NCI-H2196 (cell line): ENCODE data around the gene ANO2.

ENCODE experiments used
- DNase-seq: peaks from one replicate; lab custom pipeline; 2025; ENCODE audit not compliant: unreplicated experiment; lab: John Stamatoyannopoulos, UW

The ANO2 gene

GRCh38 chr12:5736016-5736415 lies 209.0 kb downstream of the ANO2 start:
- no peak for DNase-seq

GRCh38 chr12:5733916-5734315 lies 211.1 kb downstream of the ANO2 start:
- no peak for DNase-seq

GRCh38 chr12:5733136-5733755 lies 211.8 kb downstream of the ANO2 start:
- DNase-seq: no peak

DNA sequence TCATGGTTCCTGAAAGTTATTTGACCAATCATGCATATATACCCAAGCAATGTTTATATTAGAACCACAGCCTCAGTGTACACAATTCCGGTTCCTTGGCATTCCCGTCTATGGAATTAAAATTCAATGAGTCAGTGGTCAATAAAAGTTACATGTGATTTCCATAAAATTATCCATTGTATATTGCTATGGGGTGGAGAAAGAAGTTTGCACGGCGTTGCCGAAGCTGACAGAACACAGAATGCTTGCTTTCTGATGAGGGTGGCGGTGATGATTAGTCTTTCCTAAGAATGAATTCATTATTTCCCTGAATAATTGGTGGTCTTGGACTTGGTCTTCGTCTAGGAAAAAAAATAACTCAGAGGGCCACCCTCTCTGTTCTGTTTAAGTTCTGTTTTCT lies 214.1 kb downstream of the ANO2 start:
- no peak for DNase-seq

GRCh38 chr12:5723711-5724252 lies 221.3 kb downstream of the ANO2 start:
- DNase-seq: no peak

GRCh38 chr12:5723071-5723470 lies 222.0 kb downstream of the ANO2 start:
- no peak for DNase-seq

- DNase-seq: no peak
Observed at GRCh38 chr12:5720381-5721005, 224.6 kb downstream of the ANO2 start.

DNA sequence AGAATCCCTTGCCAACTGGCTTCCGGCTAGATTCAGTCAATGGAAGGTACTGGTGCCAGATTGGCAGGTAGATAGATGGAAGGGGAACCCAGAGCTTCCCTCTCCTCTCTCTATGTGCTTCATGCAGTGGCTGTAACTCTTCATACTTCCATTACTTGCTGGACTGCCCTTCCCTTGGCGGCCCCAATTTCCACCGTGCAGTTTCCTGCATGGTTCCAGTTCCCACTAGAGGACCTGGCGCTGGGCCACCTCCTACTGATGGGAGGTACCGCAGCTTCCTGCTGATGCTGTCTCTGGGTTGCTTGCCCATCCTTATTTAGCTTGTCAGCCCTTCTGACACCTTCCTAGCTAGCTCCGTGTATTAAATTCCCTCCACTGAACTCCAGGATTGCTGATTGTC lies 226.4 kb downstream of the ANO2 start:
- no peak for DNase-seq

GRCh38 chr12:5718073-5718472 lies 227.0 kb downstream of the ANO2 start:
- DNase-seq: no peak

DNA sequence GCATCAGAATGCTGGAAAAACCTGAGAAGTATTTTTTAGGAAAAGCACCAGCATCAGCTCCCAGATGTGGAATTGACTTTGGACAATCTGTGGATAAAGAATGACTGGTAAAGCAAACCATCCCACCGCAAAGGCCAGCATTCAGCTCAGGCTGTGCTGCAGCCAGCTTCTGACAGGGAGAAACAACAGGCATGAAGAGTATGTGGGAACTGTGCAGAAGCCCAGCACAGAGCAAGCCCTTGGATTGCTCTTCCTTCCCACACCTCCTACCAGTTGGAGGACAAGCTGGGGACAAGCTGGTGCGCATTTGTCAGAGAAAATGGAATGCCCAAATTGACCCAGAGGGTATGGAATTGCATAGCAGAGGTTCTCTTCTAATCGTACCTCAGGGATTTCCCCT lies 228.1 kb downstream of the ANO2 start:
- DNase-seq: no peak

DNA sequence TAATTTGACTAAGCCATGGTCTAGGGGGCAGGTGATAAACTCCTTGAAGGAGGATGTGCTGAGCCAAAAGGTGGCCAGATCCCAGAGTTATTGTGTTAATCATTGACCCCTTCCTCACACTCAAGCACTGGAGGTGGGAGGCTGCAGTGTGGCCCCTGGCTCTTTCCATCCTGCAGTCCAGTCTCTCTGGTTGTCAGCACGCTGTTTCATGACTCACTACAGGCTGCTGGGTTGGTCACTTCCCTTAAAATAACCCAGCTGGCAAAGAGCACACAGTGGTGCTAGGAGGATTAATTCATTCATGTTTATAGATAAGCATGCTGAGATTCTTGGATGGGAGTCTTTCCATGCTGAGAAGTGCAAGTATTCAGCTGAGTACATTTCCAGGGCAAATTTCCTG lies 228.9 kb downstream of the ANO2 start:
- DNase-seq: no peak

DNA sequence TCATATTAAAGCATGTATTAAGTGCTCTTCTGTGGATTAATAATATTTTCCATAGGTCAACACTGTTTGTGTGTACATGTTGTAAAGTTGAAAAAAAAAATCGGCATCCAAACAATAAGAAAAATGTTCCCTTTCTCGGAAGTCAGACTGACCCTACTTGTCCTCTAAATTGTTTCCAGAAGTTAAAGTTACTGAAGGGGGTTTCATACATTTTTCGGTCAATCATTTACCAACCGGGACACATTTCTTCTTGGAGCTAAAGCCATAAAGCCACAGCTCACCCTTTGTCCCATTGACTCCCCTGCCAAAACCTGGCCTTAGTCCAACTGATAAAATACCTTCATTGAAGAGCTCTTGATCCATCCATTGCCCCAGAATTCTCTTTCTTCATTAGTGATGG lies 230.0 kb downstream of the ANO2 start:
- no peak for DNase-seq

- no peak for DNase-seq
Observed at GRCh38 chr12:5713599-5714081, 231.4 kb downstream of the ANO2 start.

DNA sequence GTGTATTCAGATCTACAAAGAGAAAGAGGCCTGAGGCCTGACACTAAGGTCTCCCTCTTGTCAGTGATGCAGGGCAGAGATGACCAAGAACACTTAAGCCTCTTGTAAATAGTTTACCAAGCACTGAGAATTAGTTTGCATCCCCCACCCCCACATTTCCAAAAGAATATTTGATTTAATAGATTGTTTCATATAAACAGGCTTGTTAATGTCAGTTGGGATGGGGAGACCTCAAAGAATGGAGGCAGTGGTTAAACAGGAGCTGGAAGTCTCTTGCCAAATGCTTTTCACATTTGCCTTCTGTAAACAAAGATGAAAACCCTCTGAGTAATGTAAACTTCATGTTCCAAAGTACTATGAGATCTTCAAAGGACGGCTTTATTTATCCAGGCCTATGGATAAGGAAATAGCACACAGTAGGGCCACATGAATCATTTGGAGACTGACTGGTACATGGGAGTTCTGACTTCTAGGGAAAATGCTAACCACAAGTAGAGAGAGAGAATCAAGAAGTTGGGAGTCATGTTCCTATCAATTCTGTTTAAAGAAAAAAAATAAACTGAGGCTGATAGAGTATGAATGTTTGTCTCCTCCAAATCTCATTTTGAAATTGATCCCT lies 234.7 kb downstream of the ANO2 start:
- DNase-seq: no peak

DNA sequence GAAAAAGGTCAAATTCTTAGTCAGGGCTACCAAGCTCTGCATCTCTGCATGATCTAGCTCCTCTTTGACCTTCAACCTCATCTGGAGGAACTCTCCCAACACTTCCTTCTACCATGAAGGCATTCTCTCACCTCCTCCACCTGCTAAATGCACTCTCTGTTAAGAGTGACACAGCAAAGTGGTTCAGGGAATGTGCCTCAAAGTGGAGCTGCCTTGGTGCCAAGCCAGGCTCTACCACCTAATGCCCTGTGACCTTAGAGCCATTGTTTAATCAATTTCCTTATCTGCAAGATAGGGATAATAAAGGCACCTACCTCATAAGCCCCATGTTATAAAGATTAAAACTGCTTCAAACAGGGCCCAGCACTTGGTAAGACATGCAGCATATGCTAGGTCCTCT lies 236.7 kb downstream of the ANO2 start:
- no peak for DNase-seq

- no peak for DNase-seq
Observed at GRCh38 chr12:5706247-5706646, 238.8 kb downstream of the ANO2 start.

DNA sequence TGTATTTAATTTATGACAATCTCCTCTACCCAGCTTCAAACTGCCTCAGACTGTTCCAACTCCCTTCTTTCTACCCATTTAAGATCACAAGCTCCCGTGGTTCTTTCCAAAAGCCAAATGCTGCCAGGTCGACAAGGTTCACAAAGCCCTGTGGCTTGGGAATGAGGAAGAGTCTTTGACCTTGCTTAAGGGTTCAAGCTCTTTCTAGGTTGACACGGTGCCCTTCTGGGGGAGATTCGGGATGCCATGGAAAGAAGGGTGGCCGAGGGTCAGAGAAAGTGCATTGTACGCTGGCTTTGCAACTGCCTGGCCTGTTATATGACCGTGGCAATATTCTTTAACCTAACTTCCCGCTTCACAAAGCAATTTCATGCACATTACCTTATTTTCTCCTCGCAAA lies 239.3 kb downstream of the ANO2 start:
- DNase-seq: no peak

DNA sequence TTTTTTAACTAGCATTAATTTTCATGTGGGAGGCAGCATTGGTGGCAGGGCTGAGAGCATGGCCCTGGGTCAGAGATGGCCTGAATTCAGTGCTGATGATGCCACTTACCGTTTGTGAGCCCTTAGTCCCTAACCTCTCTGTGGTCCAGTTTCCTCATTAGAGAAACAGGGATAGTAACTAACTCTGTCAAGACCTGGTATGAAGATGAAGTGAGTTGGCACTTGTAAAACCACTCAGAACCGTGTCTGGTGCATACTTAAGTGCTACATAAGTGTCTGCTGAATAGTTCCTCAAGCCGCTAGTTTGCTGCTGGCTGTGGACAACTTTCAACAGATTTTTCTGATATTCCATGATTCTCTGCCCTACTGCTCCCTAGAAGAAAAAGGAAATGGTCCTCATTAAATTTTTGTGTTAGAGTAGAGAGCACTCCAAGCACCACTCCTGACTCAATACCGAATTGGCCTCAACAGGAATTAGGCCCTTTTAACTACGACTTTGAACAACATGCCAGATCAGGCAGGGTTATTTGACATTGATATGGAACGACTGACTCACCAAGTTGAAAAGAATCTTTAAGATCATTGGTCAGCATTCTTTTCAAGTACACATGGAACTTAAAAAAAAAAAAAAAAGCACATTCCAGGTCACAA lies 250.2 kb downstream of the ANO2 start:
- no peak for DNase-seq

GRCh38 chr12:5692850-5693249 lies 252.2 kb downstream of the ANO2 start:
- no peak for DNase-seq

DNA sequence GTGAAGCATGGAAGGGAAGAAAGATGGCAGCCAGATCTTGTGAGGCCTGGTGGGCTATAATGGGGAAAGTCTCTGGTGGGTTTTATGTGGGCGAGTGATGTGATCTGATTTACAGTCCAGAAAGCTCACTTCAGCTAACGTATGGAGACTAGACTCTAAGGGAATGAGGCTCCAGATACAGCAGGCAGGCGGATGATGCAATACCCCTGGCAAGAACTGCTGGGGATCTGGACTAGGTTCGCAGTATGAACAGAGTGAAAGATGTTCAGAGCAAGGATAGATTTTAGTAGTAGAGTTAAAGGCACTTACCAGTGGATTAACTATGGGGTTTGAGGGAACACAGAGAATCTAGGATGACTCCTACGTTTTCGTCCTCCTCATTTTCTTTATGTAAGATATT lies 253.1 kb downstream of the ANO2 start:
- no peak for DNase-seq

DNA sequence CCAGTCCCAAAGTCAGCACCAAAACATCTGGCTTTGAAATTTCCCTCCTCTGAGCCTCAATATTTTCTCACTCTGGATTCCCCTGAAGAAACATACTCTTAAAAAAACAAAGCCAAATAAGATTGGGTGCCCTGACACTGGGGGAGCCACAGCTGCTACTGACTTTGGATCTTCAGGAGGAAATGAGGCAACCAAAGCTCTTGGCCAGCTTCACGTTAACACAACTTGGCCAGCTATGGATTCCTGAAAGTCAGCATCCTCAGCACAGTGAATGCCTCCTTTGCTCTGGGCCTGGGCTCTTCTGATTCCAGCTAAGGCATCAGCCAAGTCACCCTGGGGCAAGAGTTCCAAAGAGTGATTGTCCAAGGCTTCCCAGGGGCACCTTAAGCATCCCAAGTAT lies 254.8 kb downstream of the ANO2 start:
- DNase-seq: no peak

DNA sequence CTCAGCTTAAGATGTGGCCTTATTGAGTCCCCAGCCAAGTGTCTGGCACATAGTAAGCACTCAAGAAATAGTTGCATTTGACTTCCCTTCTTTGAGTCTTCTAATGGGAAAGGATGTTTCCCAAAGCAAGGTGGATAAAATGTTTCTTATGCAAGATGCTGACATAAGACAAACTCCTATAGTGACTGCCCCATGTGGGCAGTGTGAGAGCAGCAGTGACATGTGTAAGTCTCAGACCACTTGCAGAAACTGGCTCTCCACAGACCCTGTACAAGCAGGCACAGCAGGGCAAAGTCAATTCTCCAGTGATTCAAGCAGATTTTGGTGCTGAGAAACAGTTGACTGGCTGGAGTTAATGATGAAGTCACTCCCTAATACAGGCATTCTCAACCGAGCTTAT lies 255.3 kb downstream of the ANO2 start:
- no peak for DNase-seq
